OCI-LY7 (cell line): ENCODE data around the gene NENF.

Experiments
- CTCF ChIP-seq: fragments of 200-600 bp; sonication (generic); conservative IDR thresholded peaks from 2 replicates; pipeline ENCODE4 v1.5.1; 2014; ENCODE audit warnings: mild to moderate bottlenecking, antibody characterized with exemption, low read length, moderate library complexity, mixed read lengths
- EZH2phosphoT487 ChIP-seq: fragments of 200-600 bp; sonication (generic); IDR thresholded peaks from 2 replicates; pipeline ENCODE4 v1.6.1; 2018; ENCODE audit warnings: low read depth, borderline replicate concordance, mild to moderate bottlenecking, mixed run types, antibody characterized with exemption, low read length, moderate library complexity, mixed read lengths

- TF ChIP-seq CTCF, result no peak
- TF ChIP-seq EZH2phosphoT487, result no peak
Measured at GRCh38 chr1:212473729-212474128, 41.0 kb downstream of the NENF start.
